ENCODE results near the gene SLC1A1. TPM values are rescaled to one million over a fixed set of nuclear protein-coding genes. Genes with fewer than 3 reads are reported as not detected.
A peak's percentile ranks its signal among the peaks of the same experiment; 100 is the strongest.

The SLC1A1 gene
- total RNA-seq, 3 donors from 2014 or later (not counting 1 experiment from before 2014, with no cell fraction given) = not detected

- H3K36me3 Mint-ChIP-seq = no peaks in the 10 kb centered on the region
- no peaks in the 10 kb centered on the region for H3K9me3 Mint-ChIP-seq
- no peak overlapping the region for H3K4me3 Mint-ChIP-seq
- TF ChIP-seq CTCF (IDR thresholded peaks at IDR 0.05) = no peak
- Histone ChIP-seq H3K4me1 (ENCODE audit: control insufficient read depth, insufficient read depth, low read length) (peaks cover 6% of the 10 kb centered on the region), H3K4me3 (ENCODE audit: low read length) (no peak overlapping the region), H3K9me3 (ENCODE audit: control insufficient read depth, insufficient read depth, low read length) (no peaks in the 10 kb centered on the region), H3K36me3 (ENCODE audit: control insufficient read depth, insufficient read depth, low read length) (no peaks in the 10 kb centered on the region), H3K27me3 (ENCODE audit: control insufficient read depth, insufficient read depth, low read length) (peaks cover 2% of the 10 kb centered on the region), H3K27ac (ENCODE audit: low read length) (no peak overlapping the region)
- intact Hi-C loops (cut with micrococcal nuclease) = no loop called here
- DNase-seq = no peak
- 86% methylated on average over 8 of the region's 8 CpGs for WGBS (ENCODE audit: insufficient coverage)
- no peak overlapping the region for H3K27ac Mint-ChIP-seq
- ATAC-seq = no peak
- H3K27me3 Mint-ChIP-seq (ENCODE audit: low read depth in 2 of 2) = peaks cover 5 to 15% of the 10 kb centered on the region in 2 donors
- peaks cover 8 to 11% of the 10 kb centered on the region in 2 donors for H3K4me1 Mint-ChIP-seq
These were observed 69.3 kb downstream of the SLC1A1 start for GRCh38 chr9:4559261-4560182.

GRCh38 chr9:4563105-4563504 is 72.8 kb downstream of the SLC1A1 start:
- H3K27me3 Mint-ChIP-seq (ENCODE audit: low read depth in 2 of 2) = peaks cover 4 to 12% of the 10 kb centered on the region in 2 donors
- Histone ChIP-seq H3K4me1 (ENCODE audit: control insufficient read depth, insufficient read depth, low read length) (peaks cover 6% of the 10 kb centered on the region), H3K27ac (ENCODE audit: low read length) (no peak overlapping the region), H3K4me3 (ENCODE audit: low read length) (no peak overlapping the region), H3K9me3 (ENCODE audit: control insufficient read depth, insufficient read depth, low read length) (no peaks in the 10 kb centered on the region), H3K36me3 (ENCODE audit: control insufficient read depth, insufficient read depth, low read length) (no peaks in the 10 kb centered on the region), H3K27me3 (ENCODE audit: control insufficient read depth, insufficient read depth, low read length) (no peaks in the 10 kb centered on the region)
- TF ChIP-seq CTCF (IDR thresholded peaks at IDR 0.05) = no peak
- no peak overlapping the region for H3K27ac Mint-ChIP-seq
- no peaks in the 10 kb centered on the region for H3K36me3 Mint-ChIP-seq
- WGBS (ENCODE audit: insufficient coverage) = 12% methylated on average over 2 of the region's 2 CpGs
- H3K4me3 Mint-ChIP-seq = no peak overlapping the region
- intact Hi-C loops (cut with micrococcal nuclease) = no loop called here
- no peaks in the 10 kb centered on the region for H3K9me3 Mint-ChIP-seq
- peaks cover 8 to 11% of the 10 kb centered on the region in 2 donors for H3K4me1 Mint-ChIP-seq
- peak in 1 of 2 donors; percentile 19 for DNase-seq
- ATAC-seq = peak in 2 of 3 donors; percentile 24 to 55

- Histone ChIP-seq H3K27ac (ENCODE audit: low read length) (no peak overlapping the region), H3K4me1 (ENCODE audit: control insufficient read depth, insufficient read depth, low read length) (peaks cover 6% of the 10 kb centered on the region), H3K4me3 (ENCODE audit: low read length) (no peak overlapping the region), H3K36me3 (ENCODE audit: control insufficient read depth, insufficient read depth, low read length) (no peaks in the 10 kb centered on the region), H3K27me3 (ENCODE audit: control insufficient read depth, insufficient read depth, low read length) (no peaks in the 10 kb centered on the region), H3K9me3 (ENCODE audit: control insufficient read depth, insufficient read depth, low read length) (no peaks in the 10 kb centered on the region)
- intact Hi-C loops (cut with micrococcal nuclease) = no loop called here
- no peak overlapping the region for H3K4me3 Mint-ChIP-seq
- no peaks in the 10 kb centered on the region for H3K36me3 Mint-ChIP-seq
- no peak for TF ChIP-seq CTCF (IDR thresholded peaks at IDR 0.05)
- peaks cover 8 to 11% of the 10 kb centered on the region in 2 donors for H3K4me1 Mint-ChIP-seq
- no peak for ATAC-seq
- WGBS (ENCODE audit: insufficient coverage) = no CpG with 5 or more reads among the region's 2 CpGs
- no peak for DNase-seq
- no peaks in the 10 kb centered on the region for H3K9me3 Mint-ChIP-seq
- H3K27ac Mint-ChIP-seq = no peak overlapping the region
- no peaks in the 10 kb centered on the region for H3K27me3 Mint-ChIP-seq (ENCODE audit: low read depth in 2 of 2)
These were observed 76.5 kb downstream of the SLC1A1 start for GRCh38 chr9:4566806-4567205.
